ENCODE measurements around the gene IFT27.

IFT27 gene

GRCh38 chr22:36744791-36745190 is 31.1 kb downstream of the IFT27 start:
- H3K4me3 ChIP-seq: no peak overlapping the region
- H3K27ac ChIP-seq: no peak overlapping the region
- DNase-seq (ENCODE audit: low spot score): peak; percentile 35
- TF ChIP-seq CTCF (IDR thresholded peaks at IDR 0.05): no peak

- Histone ChIP-seq H3K27ac (no peak overlapping the region), H3K4me3 (no peak overlapping the region)
- no peak for TF ChIP-seq CTCF (IDR thresholded peaks at IDR 0.05)
- no peak for DNase-seq (ENCODE audit: low spot score)
Observed at GRCh38 chr22:36744413-36744765, 31.5 kb downstream of the IFT27 start.

GRCh38 chr22:36743591-36744412 is 32.1 kb downstream of the IFT27 start:
- DNase-seq (ENCODE audit: low spot score): peak; percentile 68
- TF ChIP-seq CTCF (IDR thresholded peaks at IDR 0.05): no peak
- no peak overlapping the region for H3K27ac ChIP-seq
- no peak overlapping the region for H3K4me3 ChIP-seq

- TF ChIP-seq CTCF (IDR thresholded peaks at IDR 0.05): no peak
- Histone ChIP-seq H3K4me3 (no peak overlapping the region), H3K27ac (no peak overlapping the region)
- peak; percentile 56 for DNase-seq (ENCODE audit: low spot score)
Observed at GRCh38 chr22:36743011-36743410, 32.9 kb downstream of the IFT27 start.

GRCh38 chr22:36741968-36742367 is 34.0 kb downstream of the IFT27 start:
- Histone ChIP-seq H3K27ac (no peak overlapping the region), H3K4me3 (no peak overlapping the region)
- TF ChIP-seq CTCF (IDR thresholded peaks at IDR 0.05): no peak
- DNase-seq (ENCODE audit: low spot score): peak; percentile 50

- no peak overlapping the region for H3K27ac ChIP-seq
- peak; percentile 29 for DNase-seq (ENCODE audit: low spot score)
- no peak overlapping the region for H3K4me3 ChIP-seq
- TF ChIP-seq CTCF (IDR thresholded peaks at IDR 0.05): no peak
Observed at GRCh38 chr22:36741204-36741793, 34.6 kb downstream of the IFT27 start.

- no peak overlapping the region for H3K4me3 ChIP-seq
- H3K27ac ChIP-seq: no peak overlapping the region
- TF ChIP-seq CTCF (IDR thresholded peaks at IDR 0.05): no peak
- peak; percentile 24 for DNase-seq (ENCODE audit: low spot score)
Observed at GRCh38 chr22:36740716-36741115, 35.2 kb downstream of the IFT27 start.

Measured in coronary artery (tissue), 2 donors.